ENCODE results near the gene FNIP2.

GRCh38 chr4:158807691-158808090, 38.9 kb downstream of the FNIP2 start:
- TF ChIP-seq CTCF (conservative IDR thresholded peaks at IDR 0.05; ENCODE audit: low read length) (no peak), EZH2phosphoT487 (IDR thresholded peaks at IDR 0.05; ENCODE audit: borderline replicate concordance, low read depth, low read length) (no peak)

Measured in OCI-LY7 (cell line).